Activated T-cell treated with anti-CD3 and anti-CD28 coated beads, Interleukin-2, amount 50 U/mL, for 48 hours (primary cell): Measurements from ENCODE around the gene CACNA2D3.
A peak's percentile ranks its signal among the peaks of the same experiment; 100 is the strongest.

ENCODE experiments used
- DNase-seq, 2 experiments: peaks; one replicate each; pipeline ENCODE4 v3.0.0-alpha.2; 2020

Gene CACNA2D3

DNA sequence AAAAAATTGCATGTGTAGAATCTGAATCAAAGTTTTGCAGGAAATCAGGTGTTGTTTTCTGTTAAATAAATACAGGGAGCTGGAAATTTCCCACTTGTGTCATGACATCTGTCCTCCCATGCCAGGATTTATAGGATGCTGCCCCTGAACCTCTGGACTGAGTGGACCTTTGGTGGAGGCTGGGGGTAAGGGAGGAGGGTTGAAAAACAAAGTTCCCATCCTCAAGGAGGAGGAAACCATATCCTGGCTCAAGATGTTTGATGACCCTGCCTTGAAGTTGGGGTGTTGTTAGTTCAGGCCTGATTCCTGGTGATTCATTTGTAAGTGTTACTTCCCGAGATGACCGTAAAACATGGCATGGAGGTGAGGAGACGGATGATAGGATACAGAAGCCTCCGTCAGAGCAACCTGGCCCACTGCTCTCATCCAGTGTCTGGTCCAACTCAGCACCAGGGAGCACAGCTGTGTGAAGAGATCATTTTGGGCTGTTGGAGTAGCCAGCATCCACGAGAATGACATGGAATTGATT, 223.6 kb downstream of the CACNA2D3 start:
- no peak for DNase-seq

- no peak for DNase-seq
These were observed 224.7 kb downstream of the CACNA2D3 start for GRCh38 chr3:54347060-54347459.

DNA sequence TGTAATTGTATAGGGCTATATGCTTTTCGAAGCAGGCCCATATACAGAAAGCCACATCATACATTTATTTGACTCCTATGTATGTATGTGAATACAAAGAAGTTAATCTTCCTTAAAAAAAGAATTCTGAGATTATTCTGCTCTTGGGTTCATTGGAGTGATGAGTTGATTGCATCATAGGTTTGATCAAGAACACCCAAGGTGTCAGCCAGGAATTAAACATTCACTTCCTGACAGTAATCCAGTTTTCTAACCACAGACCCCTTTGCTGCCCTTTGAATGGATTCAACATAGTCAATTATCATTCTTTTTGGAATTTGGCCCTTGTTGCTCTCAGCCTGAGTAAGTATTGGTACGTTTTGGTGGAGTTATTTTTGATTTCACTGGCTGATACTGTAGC, 225.6 kb downstream of the CACNA2D3 start:
- no peak for DNase-seq

DNA sequence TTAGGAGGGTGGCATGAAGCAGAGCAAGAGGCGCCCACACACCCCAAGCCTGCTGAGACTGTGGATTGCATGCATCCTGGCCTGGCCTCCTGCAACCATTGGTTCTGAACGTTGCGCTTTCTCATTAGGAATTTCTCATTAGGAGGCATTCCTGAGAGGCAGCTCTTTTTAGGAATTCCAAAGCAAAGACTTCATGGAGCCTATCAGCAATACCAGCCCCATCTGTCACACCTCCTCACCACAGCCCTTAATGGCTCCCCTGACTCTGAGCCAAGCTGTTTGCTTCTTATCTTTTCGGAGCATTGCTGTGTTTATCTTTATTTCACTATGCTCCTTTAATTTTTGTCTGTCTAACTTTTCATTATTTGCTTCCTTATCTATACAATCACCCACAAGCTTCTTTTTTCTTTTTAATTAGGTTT, 226.9 kb downstream of the CACNA2D3 start:
- no peak for DNase-seq

GRCh38 chr3:54349691-54350090, 227.3 kb downstream of the CACNA2D3 start:
- DNase-seq, result no peak

GRCh38 chr3:54353546-54353945, 231.2 kb downstream of the CACNA2D3 start:
- no peak for DNase-seq

GRCh38 chr3:54353946-54354345, 231.6 kb downstream of the CACNA2D3 start:
- no peak for DNase-seq

GRCh38 chr3:54355800-54356199, 233.4 kb downstream of the CACNA2D3 start:
- no peak for DNase-seq

DNA sequence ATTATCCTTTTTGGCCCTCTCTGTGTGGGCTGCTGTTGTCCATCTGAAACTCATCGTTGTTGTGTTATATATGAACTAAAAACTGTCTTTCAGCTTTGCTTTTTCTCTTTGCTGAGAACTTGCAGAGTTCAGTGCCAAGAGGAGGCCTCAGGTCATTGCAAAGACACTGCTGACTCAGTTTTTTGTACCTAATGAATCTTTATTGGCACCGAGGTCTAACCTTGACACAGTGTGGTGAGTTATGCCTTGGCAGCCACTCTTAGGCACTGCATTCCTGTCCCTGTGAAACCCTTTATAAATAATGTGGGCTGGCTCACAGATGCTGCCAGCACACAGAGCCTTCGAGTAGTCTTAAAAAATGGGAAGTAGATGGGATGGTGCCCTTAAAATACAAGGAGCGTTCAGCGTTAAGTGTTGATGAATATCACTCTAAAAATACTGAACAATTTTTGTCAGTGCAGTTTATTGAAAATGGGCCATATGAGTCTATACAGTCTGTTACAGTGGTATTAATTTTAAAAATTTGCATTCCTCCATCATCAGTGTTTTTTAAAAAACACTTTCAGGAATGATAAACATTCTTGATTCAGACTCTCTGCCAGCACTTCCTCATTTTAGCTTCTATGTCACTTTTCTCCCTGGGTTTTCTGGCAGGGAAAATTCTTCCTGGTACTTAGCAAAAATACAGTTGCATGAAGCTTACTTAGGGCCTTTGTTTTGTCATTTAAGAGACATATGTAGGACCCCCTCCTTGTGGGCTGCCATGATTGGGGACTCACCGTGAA, 234.1 kb downstream of the CACNA2D3 start:
- DNase-seq, result no peak

DNA sequence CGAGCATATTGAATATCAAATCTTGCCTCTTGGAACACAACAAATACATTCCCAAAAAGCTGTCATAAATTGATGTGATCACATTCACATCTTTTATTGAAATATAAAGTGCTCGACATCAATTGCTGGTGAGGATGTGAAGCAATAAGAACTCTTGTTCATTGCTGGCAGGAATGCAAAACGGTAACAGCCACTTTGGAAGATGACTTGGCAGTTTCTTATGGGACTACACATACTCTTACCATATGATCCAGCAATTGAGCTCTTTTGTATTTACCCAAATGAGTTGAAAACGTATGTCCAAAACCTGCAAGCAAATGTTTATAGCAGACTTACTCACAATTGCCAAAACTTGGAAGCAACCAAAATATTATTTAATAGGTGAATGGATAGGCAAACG, 234.9 kb downstream of the CACNA2D3 start:
- no peak for DNase-seq

GRCh38 chr3:54358316-54358715, 236.0 kb downstream of the CACNA2D3 start:
- DNase-seq, result no peak

DNA sequence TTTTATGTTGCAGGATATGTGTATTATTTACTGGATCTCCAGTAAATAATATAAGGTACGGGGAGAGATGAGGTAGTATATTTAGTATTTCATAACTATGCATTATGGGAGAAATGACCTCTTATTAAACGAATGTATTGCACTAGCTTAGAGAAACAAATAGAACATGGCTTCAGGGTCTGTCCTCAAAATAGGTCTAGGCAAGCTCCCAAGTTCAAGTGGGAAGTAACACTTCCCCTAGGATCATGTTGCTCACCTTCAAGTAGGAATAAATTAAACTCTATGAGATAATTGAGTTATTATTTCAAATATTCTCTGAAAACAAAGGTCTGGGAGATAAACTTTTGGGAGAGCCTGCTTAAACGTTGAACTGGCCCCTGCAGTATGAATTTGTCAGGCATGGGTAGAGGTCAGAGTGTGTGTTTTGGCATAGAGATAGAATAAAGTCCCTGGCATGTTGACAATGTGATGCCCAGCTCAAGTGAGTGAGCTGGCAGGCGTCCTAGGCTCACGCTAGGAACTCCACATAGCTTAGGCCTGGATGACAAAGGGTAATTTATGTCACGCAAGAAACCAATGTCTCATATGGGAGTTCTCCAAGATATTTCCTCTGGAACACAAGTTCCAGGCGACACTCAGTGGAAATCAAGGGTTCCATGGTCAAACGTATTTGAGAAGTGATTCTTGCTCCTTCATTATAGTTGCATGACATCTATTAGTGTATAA, 236.8 kb downstream of the CACNA2D3 start:
- no peak for DNase-seq

GRCh38 chr3:54360320-54360719, 238.0 kb downstream of the CACNA2D3 start:
- DNase-seq, result no peak

DNA sequence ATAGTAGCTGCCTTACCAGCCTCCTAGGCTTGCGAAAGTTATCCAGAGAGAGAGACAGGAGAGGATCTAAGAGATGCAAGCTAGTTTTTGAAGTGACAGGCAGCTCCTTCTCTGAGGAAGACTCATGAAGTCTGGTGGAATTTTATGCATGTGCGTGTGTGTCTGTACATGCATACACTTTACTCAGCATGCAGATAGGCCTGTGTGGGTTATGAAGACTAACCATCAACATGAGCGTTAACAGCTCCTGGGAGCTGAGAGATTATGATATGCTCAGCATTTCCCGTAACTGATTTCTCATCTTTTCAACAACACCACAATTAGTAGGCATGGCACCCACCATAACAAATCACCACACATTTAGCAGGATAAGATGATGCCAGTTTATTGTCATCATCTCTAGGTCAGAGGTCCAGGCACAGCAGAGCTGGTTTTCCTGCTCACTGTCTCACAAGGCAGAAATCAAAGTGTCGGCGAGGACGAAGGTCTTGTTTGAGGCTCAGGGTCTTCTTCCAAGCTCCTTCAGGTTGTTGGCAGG, 239.5 kb downstream of the CACNA2D3 start:
- no peak for DNase-seq

GRCh38 chr3:54366007-54366750, 243.8 kb downstream of the CACNA2D3 start:
- no peak for DNase-seq

GRCh38 chr3:54366839-54367238, 244.5 kb downstream of the CACNA2D3 start:
- no peak for DNase-seq

- no peak for DNase-seq
These were observed 249.9 kb downstream of the CACNA2D3 start for GRCh38 chr3:54372232-54372631.

DNA sequence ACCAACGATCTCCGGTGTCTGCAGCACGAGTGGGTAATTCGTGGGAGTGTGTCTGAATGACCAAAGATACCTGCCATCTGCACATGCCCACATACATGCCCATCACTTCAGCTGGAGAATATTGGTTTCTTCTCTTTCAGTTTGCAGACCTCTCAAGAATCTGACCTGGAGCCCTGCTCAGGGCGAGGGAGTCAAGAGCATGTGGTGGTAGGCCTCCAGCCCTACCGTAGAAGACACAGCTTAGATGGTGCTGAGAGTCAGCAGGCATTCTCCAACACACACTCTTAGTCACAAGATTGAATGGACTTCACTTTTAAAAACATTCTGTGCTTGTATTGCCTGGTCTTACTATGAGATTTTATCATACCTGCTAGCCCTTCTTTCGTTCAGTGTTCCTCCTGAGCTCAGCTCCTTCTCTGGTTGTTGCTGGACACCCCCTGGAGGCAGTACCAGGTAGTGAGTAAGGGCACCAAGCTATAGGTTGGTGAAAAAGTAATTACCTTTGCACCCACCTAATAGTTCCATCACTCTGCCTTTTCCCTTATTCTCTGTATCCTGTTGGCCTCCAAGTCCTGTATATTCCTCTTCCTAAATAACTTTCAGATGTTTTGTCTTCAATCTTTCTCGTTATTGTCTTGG, 252.0 kb downstream of the CACNA2D3 start:
- DNase-seq, result peak in 1 of 2 experiments; percentile 17

DNA sequence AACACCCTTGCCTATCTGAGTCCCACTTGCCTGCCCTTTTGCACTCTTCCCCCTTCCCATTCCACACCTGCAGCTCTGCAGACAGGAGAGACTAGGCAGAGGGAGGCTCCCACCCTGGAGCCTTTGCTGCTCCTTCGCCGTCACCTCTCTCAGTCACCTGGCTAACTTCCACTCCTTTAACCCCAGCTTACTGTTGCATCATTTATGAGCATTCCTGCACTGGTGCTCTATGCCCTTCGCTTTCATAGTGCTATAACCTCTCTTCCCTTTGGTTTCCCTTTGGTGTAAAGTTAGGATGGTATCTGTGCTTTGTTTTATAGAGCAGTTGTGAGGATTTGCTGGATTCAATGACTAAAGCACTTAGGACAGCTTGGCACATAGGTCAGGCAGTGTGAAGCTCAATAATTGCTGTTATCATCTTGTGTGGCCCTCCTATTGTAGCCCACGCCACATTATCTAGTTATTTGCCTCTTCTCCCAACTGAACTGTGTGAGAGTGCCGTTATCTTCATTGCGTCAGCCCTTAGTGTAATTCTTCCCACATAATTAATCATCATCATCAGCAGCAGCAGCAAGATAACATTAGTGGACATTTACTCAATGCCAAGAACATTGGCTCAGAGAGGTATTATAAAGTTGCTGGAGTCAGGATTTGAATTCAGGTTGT, 253.9 kb downstream of the CACNA2D3 start:
- no peak for DNase-seq

DNA sequence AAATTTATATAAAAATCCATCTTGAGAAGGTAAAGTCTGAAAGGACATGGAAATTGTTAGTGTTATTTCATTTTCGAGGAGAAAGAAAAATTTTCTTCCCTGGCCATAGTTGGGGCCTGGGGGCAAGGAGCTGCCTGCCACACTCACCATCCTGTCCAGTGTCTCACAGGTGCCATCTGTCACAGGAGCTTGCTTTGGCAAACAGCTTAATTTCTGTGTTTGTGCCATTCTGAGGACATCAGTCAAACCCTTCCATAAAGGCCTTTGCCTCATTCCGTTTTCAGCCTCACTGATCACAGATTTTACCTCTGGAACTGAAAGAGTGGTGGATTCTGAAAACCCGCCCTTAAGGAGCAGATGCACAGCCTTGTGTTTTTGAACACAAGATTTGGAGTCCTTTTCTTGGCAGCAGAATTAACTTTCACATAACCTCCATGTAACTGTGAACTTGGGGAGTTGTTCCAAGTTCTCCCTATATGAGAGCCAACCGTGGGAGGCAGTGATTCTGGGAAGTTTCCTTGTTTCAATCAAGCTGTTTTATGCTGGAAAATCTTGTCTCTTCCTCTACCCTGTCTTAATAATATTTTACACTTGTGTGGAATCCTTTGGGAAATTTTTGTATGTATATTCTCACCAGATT, 254.7 kb downstream of the CACNA2D3 start:
- no peak for DNase-seq

- DNase-seq, result no peak
These were observed 255.8 kb downstream of the CACNA2D3 start for GRCh38 chr3:54378184-54378583.

DNA sequence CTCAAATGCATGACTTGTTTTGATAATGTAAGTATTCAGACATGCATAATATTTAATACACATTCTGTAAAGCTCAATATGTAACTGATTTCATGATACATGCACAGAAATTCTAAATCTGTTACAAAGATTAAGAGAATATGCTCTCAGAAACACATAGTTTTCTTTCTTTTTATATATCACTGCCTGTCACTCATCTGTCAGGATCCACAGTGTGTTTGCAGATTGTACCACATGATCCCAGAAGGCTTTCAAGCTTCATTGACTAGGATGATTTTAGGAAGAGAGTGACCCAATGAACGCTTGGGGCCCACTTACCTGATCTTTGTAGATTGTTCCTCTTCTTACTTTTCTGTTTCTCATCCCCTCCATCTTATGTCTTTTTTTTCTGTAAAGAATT, 261.9 kb downstream of the CACNA2D3 start:
- no peak for DNase-seq
